Fibroblast of villous mesenchyme (primary cell): ENCODE measurements around the gene SPDYE17. TPM values are rescaled to one million over a fixed set of nuclear protein-coding genes. Genes with fewer than 3 reads are reported as not detected.
"Not testable (repeated sequence)": the region's sequence is repeated elsewhere in the genome, so short reads cannot be mapped to it uniquely, and the experiment has no call there.

Experiments used
- DNase-seq: peaks from one replicate; pipeline ENCODE4 v3.0.0-alpha.2; 2010; ENCODE audit warnings: low read depth
- H3K4me3 ChIP-seq: 2 replicates; pipeline ENCODE4 v1.5.1; 2011; ENCODE audit warnings: low read depth, mild to moderate bottlenecking, low read length
- total RNA-seq: library from RNA; depleted of rRNA; stranded (reverse); fragments of >200 nt; gene quantifications from 2 replicates; pipeline ENCODE4 v1.2.3, GENCODE V29; 2012
- TF ChIP-seq, protein P1 (sequence below): IDR thresholded peaks from 2 replicates; pipeline ENCODE4 v1.5.1; 2012; ENCODE audit warnings: low read depth, mild to moderate bottlenecking, low read length; ENCODE audit not compliant: insufficient read depth

Gene SPDYE17
- total RNA-seq, 1 donor: not detected

DNA sequence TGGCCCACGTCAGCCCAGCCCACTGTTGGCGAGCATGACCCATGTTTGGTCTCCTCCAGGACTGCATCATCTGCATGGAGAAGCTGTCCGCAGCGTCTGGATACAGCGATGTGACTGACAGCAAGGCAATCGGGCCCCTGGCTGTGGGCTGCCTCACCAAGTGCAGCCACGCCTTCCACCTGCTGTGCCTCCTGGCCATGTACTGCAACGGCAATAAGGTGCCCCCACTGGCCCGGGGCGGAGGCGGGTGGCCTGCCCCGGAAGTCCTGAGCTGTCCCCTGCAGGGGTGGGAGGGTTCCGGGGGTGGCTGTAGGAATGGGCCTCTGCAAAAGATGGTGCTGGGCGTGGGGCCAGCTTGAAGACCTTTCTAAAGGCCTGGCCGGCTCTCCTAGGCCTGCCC, 30.1 kb downstream of the SPDYE17 start:
- H3K4me3 ChIP-seq, DNase-seq: not testable (repeated sequence)

DNA sequence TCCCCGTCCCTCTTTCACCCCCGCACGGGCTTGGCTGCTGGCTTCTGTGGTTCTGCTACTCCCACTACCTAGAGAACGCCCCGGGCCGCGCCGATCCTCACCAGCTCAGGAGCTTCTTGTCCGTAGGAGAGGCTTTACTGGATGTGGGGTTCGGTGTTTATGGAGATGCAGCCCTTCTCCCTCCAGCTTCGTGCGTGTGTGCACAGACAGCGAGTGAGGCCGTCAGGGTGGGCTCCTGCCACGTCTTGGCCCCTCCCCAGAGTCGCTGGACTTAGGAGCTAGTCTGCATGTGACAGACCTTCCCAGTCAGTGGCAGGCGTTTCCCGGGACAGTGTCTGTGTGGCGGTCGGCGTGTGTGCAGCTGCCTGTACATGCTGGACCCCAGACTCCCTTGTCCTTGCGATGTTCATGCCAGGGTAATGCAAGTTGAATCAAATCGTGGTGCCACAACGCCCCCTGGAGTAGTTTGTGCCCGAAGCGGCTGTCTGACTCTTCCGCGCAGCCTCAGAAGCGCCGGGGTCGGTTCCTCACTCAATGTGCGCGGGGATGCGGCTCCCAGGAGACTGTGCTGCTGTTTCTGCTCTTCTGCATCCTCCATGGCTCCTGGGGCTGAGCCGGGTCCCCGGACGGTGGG, 32.6 kb downstream of the SPDYE17 start:
- H3K4me3 ChIP-seq, DNase-seq: not testable (repeated sequence)

GRCh38 chr7:76998764-76999450, 33.3 kb downstream of the SPDYE17 start:
- not testable (repeated sequence) for H3K4me3 ChIP-seq, DNase-seq

DNA sequence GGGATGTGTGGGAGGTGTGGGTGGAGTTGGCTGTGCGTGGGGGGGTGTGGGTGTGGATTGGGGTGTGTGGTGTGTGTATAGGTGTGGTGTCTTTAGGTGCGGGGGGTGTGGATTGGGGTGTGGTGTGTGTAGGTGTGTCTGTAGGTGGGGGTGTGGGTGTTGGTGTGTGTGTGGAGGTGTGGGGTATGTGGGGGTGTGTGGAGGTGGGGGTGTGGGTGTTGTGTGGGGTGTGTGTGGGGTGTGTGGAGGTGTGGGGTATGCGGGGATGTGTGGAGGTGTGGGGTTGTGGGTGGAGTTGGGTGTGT, 33.9 kb downstream of the SPDYE17 start:
- TF ChIP-seq, protein P1, sequence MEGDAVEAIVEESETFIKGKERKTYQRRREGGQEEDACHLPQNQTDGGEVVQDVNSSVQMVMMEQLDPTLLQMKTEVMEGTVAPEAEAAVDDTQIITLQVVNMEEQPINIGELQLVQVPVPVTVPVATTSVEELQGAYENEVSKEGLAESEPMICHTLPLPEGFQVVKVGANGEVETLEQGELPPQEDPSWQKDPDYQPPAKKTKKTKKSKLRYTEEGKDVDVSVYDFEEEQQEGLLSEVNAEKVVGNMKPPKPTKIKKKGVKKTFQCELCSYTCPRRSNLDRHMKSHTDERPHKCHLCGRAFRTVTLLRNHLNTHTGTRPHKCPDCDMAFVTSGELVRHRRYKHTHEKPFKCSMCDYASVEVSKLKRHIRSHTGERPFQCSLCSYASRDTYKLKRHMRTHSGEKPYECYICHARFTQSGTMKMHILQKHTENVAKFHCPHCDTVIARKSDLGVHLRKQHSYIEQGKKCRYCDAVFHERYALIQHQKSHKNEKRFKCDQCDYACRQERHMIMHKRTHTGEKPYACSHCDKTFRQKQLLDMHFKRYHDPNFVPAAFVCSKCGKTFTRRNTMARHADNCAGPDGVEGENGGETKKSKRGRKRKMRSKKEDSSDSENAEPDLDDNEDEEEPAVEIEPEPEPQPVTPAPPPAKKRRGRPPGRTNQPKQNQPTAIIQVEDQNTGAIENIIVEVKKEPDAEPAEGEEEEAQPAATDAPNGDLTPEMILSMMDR: no peak
- H3K4me3 ChIP-seq: no peak overlapping the region
- DNase-seq: no peak

GRCh38 chr7:76997381-76998284, 34.5 kb downstream of the SPDYE17 start:
- TF ChIP-seq, protein P1: no peak
- no peak overlapping the region for H3K4me3 ChIP-seq
- DNase-seq: no peak

DNA sequence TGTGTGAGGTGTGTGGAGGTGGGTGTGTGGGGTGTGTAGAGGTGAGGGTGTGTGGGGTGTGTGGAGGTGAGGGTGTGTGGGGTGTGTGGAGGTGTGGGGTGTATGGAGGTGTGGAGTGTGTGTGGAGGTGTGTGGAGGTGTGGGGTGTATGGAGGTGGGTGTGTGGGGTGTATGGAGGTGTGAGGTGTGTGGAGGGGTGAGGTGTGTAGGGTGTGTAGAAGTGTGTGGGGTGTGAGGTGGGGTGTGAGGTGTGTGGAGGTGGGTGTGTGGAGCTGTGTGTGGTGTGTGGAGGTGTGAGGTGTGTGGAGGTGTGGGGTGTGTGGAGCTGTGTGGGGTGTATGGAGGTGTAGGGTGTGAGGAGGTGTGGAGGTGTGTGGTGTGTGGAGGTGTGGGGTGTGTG, 35.2 kb downstream of the SPDYE17 start:
- not testable (repeated sequence) for DNase-seq, H3K4me3 ChIP-seq

GRCh38 chr7:76994286-76994685, 37.9 kb downstream of the SPDYE17 start:
- H3K4me3 ChIP-seq: not testable (repeated sequence)

GRCh38 chr7:76993831-76994230, 38.3 kb downstream of the SPDYE17 start:
- not testable (repeated sequence) for H3K4me3 ChIP-seq, DNase-seq

More at GRCh38 chr7:76994286-76994685, 37.9 kb downstream of the SPDYE17 start:
- DNase-seq: not testable (repeated sequence)

GRCh38 chr7:76992871-76993270, 39.3 kb downstream of the SPDYE17 start:
- not testable (repeated sequence) for DNase-seq, H3K4me3 ChIP-seq

DNA sequence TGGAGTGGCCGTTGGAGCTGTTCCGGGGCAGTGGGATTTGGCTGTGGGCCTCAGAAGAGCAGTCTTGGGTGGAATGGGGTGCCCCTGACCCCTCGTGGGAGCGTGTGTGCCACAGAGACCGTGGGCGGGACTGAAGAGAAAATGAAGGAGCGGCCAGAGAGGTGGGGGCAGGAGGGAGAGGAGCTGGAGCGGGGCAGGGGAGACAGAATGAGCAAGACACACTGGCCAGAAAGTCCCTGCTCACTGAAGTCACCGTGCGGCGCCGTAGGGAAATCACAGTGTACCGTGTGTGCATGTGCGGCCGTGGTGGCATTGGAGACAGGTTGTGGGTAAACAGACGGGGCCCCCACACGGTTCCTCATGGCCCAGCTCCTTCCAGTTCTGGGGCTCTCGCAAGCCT, 40.0 kb downstream of the SPDYE17 start:
- not testable (repeated sequence) for H3K4me3 ChIP-seq, DNase-seq

- not testable (repeated sequence) for H3K4me3 ChIP-seq, DNase-seq
Observed at GRCh38 chr7:76990202-76990601, 42.0 kb downstream of the SPDYE17 start.

DNA sequence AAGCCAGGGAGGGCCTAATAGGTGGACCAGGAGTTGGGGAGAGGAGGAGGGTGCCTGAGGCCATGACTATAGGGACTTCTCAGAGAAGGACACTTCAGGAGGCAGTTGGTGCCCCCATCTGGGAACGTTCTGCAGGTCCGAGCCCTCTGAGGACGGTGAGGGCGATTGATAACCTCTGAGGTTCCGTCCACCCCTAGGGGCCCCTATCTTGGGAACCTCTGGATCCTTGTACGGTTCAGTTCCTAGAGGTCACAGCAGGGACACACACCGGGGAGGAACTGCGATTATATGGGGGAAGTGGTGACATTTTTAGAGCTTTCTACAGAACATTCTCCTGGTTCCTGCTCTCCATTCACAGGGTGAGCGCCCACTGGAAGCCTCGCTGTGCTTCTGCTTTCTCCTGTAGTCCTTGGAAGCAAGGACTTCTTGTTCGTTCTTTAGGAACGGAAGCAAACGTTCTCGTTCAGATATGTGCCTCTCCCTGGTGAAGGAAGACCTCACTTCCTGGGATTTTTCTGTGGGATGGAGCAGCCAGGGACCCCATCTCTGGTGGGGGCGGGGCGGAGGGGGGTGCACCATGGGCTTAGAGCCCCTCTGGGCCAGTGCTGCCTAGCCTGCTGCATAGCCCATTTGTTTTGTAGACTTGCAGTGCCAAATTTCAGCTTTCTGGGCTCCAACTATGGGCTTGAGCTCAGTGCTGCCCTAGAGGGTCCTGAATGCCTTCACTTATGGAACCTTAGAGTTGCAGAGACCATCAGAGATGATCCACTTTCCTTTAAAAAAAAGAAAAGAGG, 46.0 kb downstream of the SPDYE17 start:
- not testable (repeated sequence) for DNase-seq, H3K4me3 ChIP-seq

- DNase-seq, H3K4me3 ChIP-seq: not testable (repeated sequence)
Observed at GRCh38 chr7:76984784-76985136, 47.4 kb downstream of the SPDYE17 start.

DNA sequence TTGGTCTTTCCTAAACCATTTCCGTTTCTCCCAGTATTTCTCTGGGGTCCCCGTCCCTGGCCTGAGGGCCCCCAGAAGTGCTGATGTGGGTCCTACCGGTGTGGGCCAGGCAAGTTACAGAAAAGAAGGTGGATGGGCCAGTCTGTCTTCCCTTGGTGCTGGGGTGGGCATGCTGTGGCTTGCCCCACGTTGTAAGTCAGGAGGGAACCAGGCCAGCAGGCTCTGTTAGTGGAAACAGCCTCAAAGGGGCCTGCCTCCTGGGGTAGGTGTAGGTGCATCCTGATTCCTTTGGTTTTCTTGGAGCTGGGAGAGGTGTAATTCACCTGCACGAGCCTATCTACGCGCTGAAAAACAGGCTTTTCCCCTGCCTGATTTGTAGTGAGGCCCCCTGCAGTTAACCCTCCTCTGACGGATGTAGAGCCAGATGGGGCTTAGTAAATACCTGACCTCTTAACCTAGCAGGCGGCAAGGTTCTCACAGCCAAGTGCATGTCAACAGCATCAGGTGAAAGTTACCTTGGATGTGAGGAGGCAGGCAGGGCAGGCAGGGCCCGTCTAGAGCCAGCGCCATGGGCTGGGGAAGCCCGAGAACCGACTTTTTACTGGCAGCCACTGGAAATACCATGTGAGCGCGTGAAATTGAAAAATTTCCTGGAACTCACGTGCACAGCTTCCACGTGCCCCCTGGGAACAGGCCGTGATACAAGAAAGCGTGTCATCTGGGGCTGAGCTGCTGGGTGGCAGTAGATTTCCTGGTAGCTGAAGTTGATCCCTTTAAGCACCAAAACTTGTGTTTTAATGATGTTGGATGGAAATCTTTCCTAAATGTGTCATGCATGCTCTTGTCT, 48.0 kb downstream of the SPDYE17 start:
- DNase-seq, H3K4me3 ChIP-seq: not testable (repeated sequence)

- not testable (repeated sequence) for DNase-seq, H3K4me3 ChIP-seq
Observed at GRCh38 chr7:76983333-76983732, 48.8 kb downstream of the SPDYE17 start.
